Measurements from ENCODE around the gene UBE2G2. TPM values are rescaled to one million over a fixed set of nuclear protein-coding genes. Genes with fewer than 3 reads are reported as not detected.

UBE2G2 gene
- total and polyA plus RNA-seq, 2 donors (not counting 1 experiment from before 2014, with no cell fraction given) = 49.7 to 61.9 TPM

GRCh38 chr21:44734026-44734745 is 67.4 kb downstream of the UBE2G2 start:
- H3K36me3 ChIP-seq (ENCODE audit: control insufficient read depth, insufficient read depth, low read length) = no peaks in the 10 kb centered on the region
- no peak overlapping the region for H2AFZ ChIP-seq (ENCODE audit: low read length)
- no peaks in the 10 kb centered on the region for H3K9me3 ChIP-seq (ENCODE audit: control insufficient read depth, insufficient read depth, low read depth, low read length)
- no peaks in the 10 kb centered on the region for H3K27me3 ChIP-seq (ENCODE audit: control insufficient read depth, insufficient read depth, low read length)
- no peak for TF ChIP-seq CTCF (conservative IDR thresholded peaks at IDR 0.05 in 1 of 2, IDR thresholded peaks at IDR 0.05 in 1 of 2; ENCODE audit: low read depth in 1 of 2, low read length in 2 of 2)
- H3K4me3 ChIP-seq (replicated peaks in 1 of 4; ENCODE audit: control extremely low read depth in 1 of 4, insufficient read depth in 1 of 4, low read depth in 3 of 4, low read length in 4 of 4) = no peak overlapping the region
- DNase-seq (ENCODE audit: low read depth in 2 of 2) = no peak
- H3K27ac ChIP-seq (ENCODE audit: insufficient read depth, low read length) = no peak overlapping the region
- H3K4me2 ChIP-seq (ENCODE audit: extremely low read depth, insufficient read depth, low read length) = no peak overlapping the region
- H3K9ac ChIP-seq (ENCODE audit: insufficient read depth, low read length) = no peak overlapping the region
- H4K20me1 ChIP-seq (ENCODE audit: control insufficient read depth, extremely low read depth, insufficient read depth, low read length) = no peaks in the 10 kb centered on the region
- no peaks in the 10 kb centered on the region for H3K79me2 ChIP-seq (ENCODE audit: control insufficient read depth, insufficient read depth, low read length)
- H3K4me1 ChIP-seq (ENCODE audit: control insufficient read depth, extremely low read depth, insufficient read depth, low read length) = no peaks in the 10 kb centered on the region

GRCh38 chr21:44732956-44733355 is 68.7 kb downstream of the UBE2G2 start:
- H3K4me3 ChIP-seq (replicated peaks in 1 of 4; ENCODE audit: control extremely low read depth in 1 of 4, insufficient read depth in 1 of 4, low read depth in 3 of 4, low read length in 4 of 4) = no peak overlapping the region
- H3K27me3 ChIP-seq (ENCODE audit: control insufficient read depth, insufficient read depth, low read length) = no peaks in the 10 kb centered on the region
- H3K27ac ChIP-seq (ENCODE audit: insufficient read depth, low read length) = no peak overlapping the region
- H3K9me3 ChIP-seq (ENCODE audit: control insufficient read depth, insufficient read depth, low read depth, low read length) = no peaks in the 10 kb centered on the region
- H2AFZ ChIP-seq (ENCODE audit: low read length) = no peak overlapping the region
- H3K79me2 ChIP-seq (ENCODE audit: control insufficient read depth, insufficient read depth, low read length) = no peaks in the 10 kb centered on the region
- H3K4me1 ChIP-seq (ENCODE audit: control insufficient read depth, extremely low read depth, insufficient read depth, low read length) = no peaks in the 10 kb centered on the region
- no peak overlapping the region for H3K4me2 ChIP-seq (ENCODE audit: extremely low read depth, insufficient read depth, low read length)
- no peaks in the 10 kb centered on the region for H4K20me1 ChIP-seq (ENCODE audit: control insufficient read depth, extremely low read depth, insufficient read depth, low read length)
- H3K9ac ChIP-seq (ENCODE audit: insufficient read depth, low read length) = no peak overlapping the region
- TF ChIP-seq EZH2 (IDR thresholded peaks at IDR 0.05; ENCODE audit: low read length, missing control alignments) (no peak), CTCF (conservative IDR thresholded peaks at IDR 0.05 in 1 of 2, IDR thresholded peaks at IDR 0.05 in 1 of 2; ENCODE audit: low read depth in 1 of 2, low read length in 2 of 2) (no peak)
- H3K36me3 ChIP-seq (ENCODE audit: control insufficient read depth, insufficient read depth, low read length) = no peaks in the 10 kb centered on the region
- DNase-seq (ENCODE audit: low read depth in 2 of 2) = no peak

- no peak overlapping the region for H2AFZ ChIP-seq (ENCODE audit: low read length)
Observed at GRCh38 chr21:44732263-44732662, 69.4 kb downstream of the UBE2G2 start.

More at GRCh38 chr21:44732263-44732662, 69.4 kb downstream of the UBE2G2 start:
- H3K9ac ChIP-seq (ENCODE audit: insufficient read depth, low read length) = no peak overlapping the region
- H3K27me3 ChIP-seq (ENCODE audit: control insufficient read depth, insufficient read depth, low read length) = no peaks in the 10 kb centered on the region
- no peaks in the 10 kb centered on the region for H3K9me3 ChIP-seq (ENCODE audit: control insufficient read depth, insufficient read depth, low read depth, low read length)
- no peak overlapping the region for H3K4me2 ChIP-seq (ENCODE audit: extremely low read depth, insufficient read depth, low read length)
- no peak for DNase-seq (ENCODE audit: low read depth in 2 of 2)
- H3K4me3 ChIP-seq (replicated peaks in 1 of 4; ENCODE audit: control extremely low read depth in 1 of 4, insufficient read depth in 1 of 4, low read depth in 3 of 4, low read length in 4 of 4) = no peak overlapping the region
- H3K4me1 ChIP-seq (ENCODE audit: control insufficient read depth, extremely low read depth, insufficient read depth, low read length) = no peaks in the 10 kb centered on the region
- no peaks in the 10 kb centered on the region for H3K36me3 ChIP-seq (ENCODE audit: control insufficient read depth, insufficient read depth, low read length)
- no peaks in the 10 kb centered on the region for H3K79me2 ChIP-seq (ENCODE audit: control insufficient read depth, insufficient read depth, low read length)
- H4K20me1 ChIP-seq (ENCODE audit: control insufficient read depth, extremely low read depth, insufficient read depth, low read length) = no peaks in the 10 kb centered on the region
- H3K27ac ChIP-seq (ENCODE audit: insufficient read depth, low read length) = no peak overlapping the region
- no peak for TF ChIP-seq EZH2 (IDR thresholded peaks at IDR 0.05; ENCODE audit: low read length, missing control alignments)
- no peak for TF ChIP-seq CTCF (conservative IDR thresholded peaks at IDR 0.05 in 1 of 2, IDR thresholded peaks at IDR 0.05 in 1 of 2; ENCODE audit: low read depth in 1 of 2, low read length in 2 of 2)

All from fibroblast of lung (primary cell).